Skin epidermis (tissue), 12 donors: ENCODE measurements around the gene RPL22.
A peak's percentile ranks its signal among the peaks of the same experiment; 100 is the strongest.

Experiments
- H3K27ac ChIP-seq, 21 experiments: fragments of 200-600 bp; sonication (generic) in 11 of 21; one replicate each; pipeline ENCODE4 v1.5.0; 2020; ENCODE audit warnings: mild to moderate bottlenecking in 3 of 21, inconsistent platforms in 2 of 21, moderate library complexity in 2 of 21
- H3K4me3 ChIP-seq, 7 experiments: fragments of 200-600 bp; sonication (generic) in 2 of 7; one replicate each; pipeline ENCODE4 v1.5.0; 2020; ENCODE audit warnings: inconsistent platforms in 2 of 7, mild to moderate bottlenecking in 2 of 7, moderate library complexity in 1 of 7

RPL22 gene

GRCh38 chr1:6199298-6200187, at the start of gene RPL22:
Gene RPL22 (minus strand): TSS chr1:6199595. CDS start chr1:6199573, 22 bp downstream.
- Histone ChIP-seq H3K27ac (peak within 1 kb of the TSS; percentile 83 to 98 (median 92)), H3K4me3 (peak within 1 kb of the TSS; percentile 85 to 100 (median 95))

- Histone ChIP-seq H3K27ac (no peak overlapping the region), H3K4me3 (no peak overlapping the region)
Measured at GRCh38 chr1:6248161-6248776, 48.9 kb upstream of the RPL22 start.

- H3K4me3 ChIP-seq, result no peak overlapping the region
- H3K27ac ChIP-seq, result no peak overlapping the region
Measured at GRCh38 chr1:6247651-6248050, 48.3 kb upstream of the RPL22 start.

- H3K4me3 ChIP-seq, result no peak overlapping the region
- no peak overlapping the region for H3K27ac ChIP-seq
Measured at GRCh38 chr1:6246497-6247467, 47.4 kb upstream of the RPL22 start.

GRCh38 chr1:6245869-6246496, 46.6 kb upstream of the RPL22 start:
- H3K27ac ChIP-seq, result no peak overlapping the region
- H3K4me3 ChIP-seq, result peak overlapping the region in 2 of 7 experiments; percentile 0 to 6

- no peak overlapping the region for H3K27ac ChIP-seq
- peak overlapping the region in 2 of 7 experiments; percentile 0 to 6 for H3K4me3 ChIP-seq
Measured at GRCh38 chr1:6245086-6245868, 45.9 kb upstream of the RPL22 start.

- Histone ChIP-seq H3K4me3 (no peak overlapping the region), H3K27ac (no peak overlapping the region)
Measured at GRCh38 chr1:6244401-6245049, 45.1 kb upstream of the RPL22 start.

GRCh38 chr1:6243993-6244392, 44.6 kb upstream of the RPL22 start, which contains the start of gene HES3:
Gene HES3 (plus strand): TSS chr1:6244179. CDS start chr1:6244366, 187 bp downstream.
- Histone ChIP-seq H3K27ac (no peak within 1 kb of the TSS), H3K4me3 (no peak within 1 kb of the TSS)

GRCh38 chr1:6243053-6243834, 43.8 kb upstream of the RPL22 start:
- no peak overlapping the region for H3K27ac ChIP-seq
- H3K4me3 ChIP-seq, result no peak overlapping the region

GRCh38 chr1:6241887-6242740, 42.7 kb upstream of the RPL22 start:
- Histone ChIP-seq H3K4me3 (peak overlapping the region in 1 of 7 experiments; percentile 3), H3K27ac (no peak overlapping the region)

- Histone ChIP-seq H3K27ac (no peak overlapping the region), H3K4me3 (no peak overlapping the region)
Measured at GRCh38 chr1:6241107-6241886, 41.9 kb upstream of the RPL22 start.

GRCh38 chr1:6239950-6240768, 40.8 kb upstream of the RPL22 start:
- H3K4me3 ChIP-seq, result no peak overlapping the region
- H3K27ac ChIP-seq, result no peak overlapping the region

- no peak overlapping the region for H3K27ac ChIP-seq
Measured at GRCh38 chr1:6239213-6239752, 39.9 kb upstream of the RPL22 start.

GRCh38 chr1:6237093-6237492, 37.7 kb upstream of the RPL22 start:
- no peak overlapping the region for H3K27ac ChIP-seq
- no peak overlapping the region for H3K4me3 ChIP-seq

More at GRCh38 chr1:6239213-6239752, 39.9 kb upstream of the RPL22 start:
- no peak overlapping the region for H3K4me3 ChIP-seq
